GM04503 (cell line): ENCODE data around the gene OR56B4.
"Not testable (repeated sequence)": the region's sequence is repeated elsewhere in the genome, so short reads cannot be mapped to it uniquely, and the experiment has no call there.

Experiments used
- DNase-seq: peaks from one replicate; pipeline ENCODE4 v3.0.0-alpha.2; 2012; ENCODE audit warnings: low read depth

Gene OR56B4, protein sequence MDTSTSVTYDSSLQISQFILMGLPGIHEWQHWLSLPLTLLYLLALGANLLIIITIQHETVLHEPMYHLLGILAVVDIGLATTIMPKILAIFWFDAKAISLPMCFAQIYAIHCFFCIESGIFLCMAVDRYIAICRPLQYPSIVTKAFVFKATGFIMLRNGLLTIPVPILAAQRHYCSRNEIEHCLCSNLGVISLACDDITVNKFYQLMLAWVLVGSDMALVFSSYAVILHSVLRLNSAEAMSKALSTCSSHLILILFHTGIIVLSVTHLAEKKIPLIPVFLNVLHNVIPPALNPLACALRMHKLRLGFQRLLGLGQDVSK

DNA sequence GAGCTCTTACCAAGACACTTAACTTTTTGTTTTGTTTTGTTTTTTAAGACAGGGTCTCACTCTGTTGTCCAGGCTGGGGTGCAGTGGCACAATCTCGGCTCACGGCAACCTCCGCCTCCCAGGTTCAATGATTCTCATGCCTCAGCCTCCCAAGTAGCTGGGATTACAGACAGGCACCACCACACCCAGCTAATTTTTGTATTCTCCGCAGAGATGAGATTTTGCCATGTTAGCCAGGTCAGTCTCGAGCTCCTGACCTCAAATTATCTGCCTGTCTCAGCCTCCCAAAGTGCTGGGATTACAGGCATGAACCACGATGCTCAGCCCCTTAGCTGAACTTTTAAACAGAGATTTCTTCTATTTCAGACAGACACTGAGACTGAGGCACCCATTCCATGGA is at the start of gene OR56B4:
OR56B4 (plus strand) TSS at position 301 of the 400 bp plus-strand sequence; CDS start at position 396, 95 bp downstream.
- not testable (repeated sequence) for DNase-seq

DNA sequence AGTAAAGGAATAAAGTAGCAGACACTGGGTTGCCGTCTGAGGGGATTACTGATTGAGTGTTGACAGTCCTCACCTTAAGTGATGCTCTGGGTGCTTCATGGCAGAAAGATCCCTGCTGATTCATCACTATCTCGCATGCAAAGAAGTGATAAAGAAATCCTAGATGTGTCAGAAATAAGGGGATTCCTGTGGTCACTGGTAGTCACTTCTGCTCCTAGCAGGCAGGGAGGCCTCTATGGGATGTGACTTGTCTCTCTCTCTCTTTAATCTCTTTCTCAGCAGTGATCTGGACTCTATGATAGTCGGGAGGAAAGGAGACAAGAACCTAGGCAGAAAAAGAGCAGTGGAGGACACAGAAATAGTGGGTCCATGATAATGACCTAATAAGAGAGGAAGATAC is 46.0 kb upstream of the OR56B4 start:
- no peak for DNase-seq

DNA sequence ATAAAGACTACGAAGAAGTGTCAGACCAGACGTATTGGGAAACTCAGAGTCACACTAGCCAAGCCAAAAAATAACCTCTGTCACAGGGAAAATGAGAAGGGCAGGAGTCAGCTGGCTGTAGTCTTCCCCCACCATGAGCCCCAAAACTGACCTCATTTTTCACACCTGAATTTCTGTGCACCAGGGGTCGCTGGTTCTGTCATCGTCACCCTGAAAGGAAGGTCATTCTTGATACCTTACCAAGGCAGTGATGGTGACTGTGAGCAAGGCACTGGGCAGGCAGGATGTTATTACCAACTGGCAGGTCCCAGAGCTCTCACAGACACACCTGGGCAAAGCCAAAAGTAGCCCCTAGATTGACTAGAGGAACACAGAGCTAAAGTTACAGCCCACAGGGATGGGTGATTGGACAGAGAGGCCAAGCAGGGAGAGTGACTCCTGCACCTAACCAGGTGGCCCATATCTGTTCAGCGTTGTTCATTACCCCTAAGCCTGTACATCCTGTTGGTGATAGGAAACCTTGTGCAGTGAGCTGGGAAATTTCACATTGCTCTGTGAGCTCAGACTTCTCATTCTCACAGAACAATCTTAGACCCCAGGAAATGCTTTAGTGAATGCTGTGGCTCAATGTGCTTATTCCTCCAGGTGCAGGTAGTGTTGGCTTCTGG is 44.7 kb upstream of the OR56B4 start:
- no peak for DNase-seq

DNA sequence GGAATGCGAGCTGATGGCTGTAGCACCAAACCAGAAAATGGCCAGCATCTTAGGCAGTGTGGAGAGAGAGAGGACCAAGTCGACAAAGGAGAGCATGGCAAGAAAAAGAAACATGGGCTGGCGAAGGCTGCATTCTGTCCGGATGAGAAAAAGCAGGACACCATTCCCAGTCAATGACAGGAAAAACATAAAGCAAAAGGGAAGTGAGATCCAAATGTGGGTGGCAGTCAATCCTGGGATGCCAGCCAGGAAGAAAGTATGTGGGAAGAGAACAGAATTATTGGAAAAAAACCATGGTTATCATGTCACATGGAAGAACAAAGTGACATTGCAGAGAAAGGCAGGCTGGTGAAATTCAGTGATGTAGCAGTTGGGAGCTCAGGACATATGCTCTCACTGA is 40.0 kb upstream of the OR56B4 start:
- DNase-seq, result no peak

DNA sequence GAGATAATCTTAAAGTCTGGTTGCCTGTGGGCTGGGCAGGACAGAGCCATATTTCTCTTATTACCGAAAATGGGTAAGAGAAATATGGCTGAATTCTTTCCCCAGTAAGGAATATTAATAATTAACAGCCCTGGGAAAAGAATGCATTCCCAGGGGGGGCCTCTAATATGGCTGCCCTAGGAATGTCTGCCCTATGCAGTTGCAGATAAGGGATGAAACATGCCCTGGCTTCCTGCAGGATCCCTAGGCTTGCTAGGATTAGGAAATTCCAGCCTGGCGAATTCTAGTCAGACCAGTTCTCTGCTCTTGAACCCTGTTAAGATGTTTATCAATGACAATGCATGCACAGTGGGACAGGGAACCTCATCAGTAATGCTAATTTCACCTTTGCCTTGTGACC is 31.0 kb upstream of the OR56B4 start:
- not testable (repeated sequence) for DNase-seq

DNA sequence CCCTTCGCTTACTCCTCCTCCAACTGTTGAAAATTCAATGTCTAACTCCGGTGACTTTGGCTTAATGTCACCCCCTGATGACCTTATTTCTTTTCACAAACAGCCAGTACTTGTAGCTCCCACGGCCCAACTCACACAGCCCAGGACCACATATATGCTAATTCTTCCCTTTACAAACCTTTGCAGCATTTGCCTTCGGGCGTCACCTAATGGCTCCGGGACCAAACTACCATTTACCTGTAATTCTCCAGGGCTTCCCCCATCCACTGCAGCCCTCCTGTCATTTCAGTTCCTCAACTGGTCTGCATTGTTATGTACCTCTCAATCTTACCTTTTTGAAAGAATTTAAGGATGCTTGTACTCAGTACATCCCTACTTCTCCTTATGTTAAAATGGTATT is 29.8 kb upstream of the OR56B4 start:
- DNase-seq, result no peak

DNA sequence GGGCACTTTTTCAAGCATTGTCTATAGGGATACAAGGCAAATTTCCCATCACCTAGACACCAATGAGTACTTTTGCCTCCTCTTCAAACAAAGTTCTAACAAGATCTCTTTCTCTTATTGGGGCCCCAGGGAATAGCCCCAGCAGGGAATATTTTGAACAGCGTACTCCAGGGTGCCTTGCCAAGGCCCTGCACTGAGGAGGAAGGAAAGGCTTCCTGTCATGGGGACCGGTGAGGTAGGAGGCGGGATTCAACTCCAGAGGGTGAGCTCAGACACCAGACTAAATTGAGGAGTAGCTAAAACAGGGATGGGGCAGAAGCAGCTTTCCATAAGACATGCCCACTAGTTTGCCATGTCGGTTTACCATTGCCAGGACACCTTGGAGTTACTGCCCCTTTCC is 28.0 kb upstream of the OR56B4 start:
- DNase-seq, result no peak

DNA sequence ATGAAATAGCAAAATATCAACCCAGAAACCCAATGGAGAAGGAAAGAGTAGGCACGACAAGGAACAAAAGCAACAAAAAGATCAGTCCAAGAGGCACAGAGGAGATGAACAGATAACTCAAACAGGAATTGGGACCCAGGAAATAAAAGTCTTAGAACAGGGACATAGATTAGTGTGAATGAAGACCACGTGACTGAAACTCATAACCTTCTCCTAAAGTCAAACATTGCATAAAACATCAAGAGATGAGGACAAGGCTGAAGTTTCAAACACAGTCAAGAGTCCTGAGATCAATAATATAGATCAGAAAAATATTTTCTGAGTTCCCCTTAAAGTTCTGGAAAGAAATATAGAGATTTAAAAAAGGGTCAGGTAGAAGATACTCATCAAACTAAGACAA is 24.4 kb upstream of the OR56B4 start:
- DNase-seq, result no peak

DNA sequence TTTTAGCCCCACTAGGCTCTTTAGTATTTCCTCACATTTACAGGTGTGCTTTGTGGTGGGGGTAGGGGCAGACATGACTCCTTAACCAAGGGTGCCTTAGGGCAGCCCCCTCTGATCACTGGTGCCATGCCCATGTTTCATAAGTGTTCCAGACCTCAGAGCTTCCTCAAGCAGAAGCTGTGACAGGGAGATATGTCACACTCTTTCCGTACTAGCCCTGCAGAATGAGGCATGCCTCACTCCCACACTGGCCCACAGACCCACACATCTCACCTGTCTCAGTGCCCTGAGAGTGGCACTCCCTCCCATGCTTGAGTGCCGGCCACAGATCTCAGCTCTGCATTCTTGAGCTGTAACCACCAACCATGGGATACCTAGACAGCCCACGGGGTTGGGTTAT is 22.9 kb upstream of the OR56B4 start:
- no peak for DNase-seq

DNA sequence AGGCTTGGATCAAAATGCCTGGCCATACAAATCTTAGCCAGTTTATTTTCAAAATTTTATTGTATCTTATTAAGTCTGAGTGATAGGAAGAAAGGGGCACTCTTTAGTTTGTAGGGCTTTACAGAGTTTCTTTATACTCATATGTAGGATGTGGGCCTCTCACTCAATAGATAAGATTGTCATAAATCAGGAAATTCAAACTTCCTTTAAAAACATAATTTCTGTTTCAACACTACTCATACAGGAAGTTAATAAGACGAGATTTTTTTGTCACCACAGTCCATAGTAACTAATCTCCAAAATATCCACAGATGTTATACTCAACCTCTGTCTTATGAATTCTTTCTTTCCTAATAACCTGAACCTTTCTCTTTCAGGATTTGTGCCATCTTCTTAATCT is 13.3 kb upstream of the OR56B4 start:
- no peak for DNase-seq

DNA sequence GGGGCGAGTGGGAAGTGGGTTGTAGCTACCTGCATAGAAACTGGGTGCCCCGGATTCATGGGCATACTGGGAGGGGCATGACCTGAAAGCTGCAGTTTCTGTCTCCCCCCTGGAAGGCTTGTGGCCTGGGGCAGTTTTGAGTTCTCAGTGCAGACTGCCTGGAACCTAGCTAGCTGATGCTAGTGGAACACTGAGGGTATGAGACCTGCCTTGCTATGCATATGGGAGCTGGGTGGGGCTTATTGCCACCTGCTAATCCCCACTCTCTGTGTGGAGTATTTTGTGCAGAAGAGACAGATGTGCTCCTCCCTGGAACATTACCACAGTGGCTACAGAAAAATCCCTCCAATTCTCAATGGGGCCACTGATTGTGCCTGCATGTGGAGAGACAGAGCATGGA is 11.7 kb upstream of the OR56B4 start:
- DNase-seq, result no peak

DNA sequence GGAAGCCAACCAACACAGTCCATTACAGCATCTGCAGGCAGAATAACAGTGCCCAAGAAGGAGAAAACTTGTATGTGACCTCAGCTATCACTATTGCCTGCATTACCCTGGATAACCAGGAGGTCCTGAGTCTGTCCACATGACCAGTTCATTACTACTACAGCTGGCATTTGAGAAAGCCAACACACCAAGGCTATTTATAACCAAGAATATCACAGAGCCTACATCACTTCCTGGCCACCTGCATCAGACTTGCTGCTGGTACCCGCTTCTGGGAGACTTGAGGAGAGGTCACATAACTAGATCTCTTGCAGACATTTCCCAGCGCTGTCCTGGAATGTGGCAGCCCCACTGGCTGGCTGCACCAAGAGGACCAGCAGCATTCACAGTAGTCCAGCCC is 11.1 kb upstream of the OR56B4 start:
- no peak for DNase-seq

DNA sequence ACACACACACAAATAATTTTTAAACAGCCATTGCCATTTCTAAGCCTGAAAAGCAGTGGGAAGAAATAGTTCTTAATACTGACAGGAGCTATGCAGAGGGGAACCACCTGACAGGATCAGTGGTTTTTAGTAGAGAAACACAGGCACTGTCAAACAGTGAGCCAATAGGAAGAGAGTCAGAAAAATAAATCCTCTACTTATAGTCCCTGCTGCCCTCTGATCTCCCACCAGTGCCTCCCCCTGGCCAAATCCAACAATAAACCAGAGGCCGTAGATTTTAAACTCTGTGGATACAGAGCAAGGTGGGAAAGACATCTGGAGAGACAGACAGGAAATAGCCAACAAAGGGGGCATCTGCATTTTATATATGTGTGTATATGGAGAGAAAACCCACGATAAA is 7.9 kb upstream of the OR56B4 start:
- DNase-seq, result no peak

DNA sequence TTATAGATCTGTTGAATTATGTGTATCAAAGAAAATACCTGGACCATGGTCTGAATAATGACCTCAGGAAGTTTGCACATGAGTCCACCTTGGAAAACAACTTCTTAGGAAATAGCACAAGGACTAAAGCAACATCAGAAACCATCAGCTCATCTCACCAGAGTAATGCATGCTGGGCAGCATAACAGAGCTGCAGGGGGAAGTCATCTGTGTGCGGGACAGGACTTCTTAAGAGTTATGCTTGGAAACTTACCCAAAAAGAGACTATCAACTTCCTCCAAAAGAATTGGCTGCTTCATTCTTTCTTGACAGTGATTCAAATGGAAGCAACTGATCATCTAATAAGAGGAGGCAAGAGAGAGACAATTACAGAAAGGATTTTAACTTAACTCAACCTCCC is 2.5 kb downstream of the OR56B4 start:
- no peak for DNase-seq

DNA sequence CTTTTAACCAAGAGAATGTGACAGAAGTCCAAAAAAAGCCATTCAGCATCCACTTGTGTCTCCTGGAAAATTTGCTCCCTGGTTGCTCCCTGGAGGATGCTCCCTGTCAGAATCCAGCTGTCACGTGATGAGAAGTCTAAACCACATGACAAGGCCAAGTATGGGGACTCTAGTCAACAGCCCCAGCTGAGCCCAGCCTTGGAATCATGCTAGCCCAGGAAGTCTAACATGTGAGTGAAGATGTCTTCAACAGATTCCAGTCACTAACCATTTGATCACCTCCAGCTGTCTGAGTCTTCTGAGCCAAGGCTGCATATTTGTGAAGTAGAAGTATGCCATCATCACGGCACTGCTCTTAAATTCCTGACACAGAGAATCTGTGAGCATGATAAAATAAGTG is 4.2 kb downstream of the OR56B4 start:
- no peak for DNase-seq

DNA sequence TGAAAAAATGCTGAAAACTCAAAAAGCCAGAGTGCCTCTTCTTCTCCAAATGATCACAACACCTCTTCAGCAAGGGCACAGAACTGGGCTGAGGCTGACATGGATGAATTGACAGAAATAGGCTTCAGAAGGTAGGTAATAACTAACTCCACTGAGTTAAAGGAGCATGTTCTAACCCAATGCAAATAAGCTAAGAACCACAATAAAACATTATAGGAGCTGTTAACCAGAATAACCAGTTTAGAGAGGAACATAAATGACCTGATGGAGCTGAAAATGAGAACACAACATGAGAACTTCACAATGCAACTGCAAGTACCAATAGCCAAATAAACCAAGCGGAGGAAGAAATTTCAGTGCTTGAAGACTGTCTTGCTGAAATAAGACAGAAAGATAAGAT is 9.2 kb downstream of the OR56B4 start:
- DNase-seq, result no peak

DNA sequence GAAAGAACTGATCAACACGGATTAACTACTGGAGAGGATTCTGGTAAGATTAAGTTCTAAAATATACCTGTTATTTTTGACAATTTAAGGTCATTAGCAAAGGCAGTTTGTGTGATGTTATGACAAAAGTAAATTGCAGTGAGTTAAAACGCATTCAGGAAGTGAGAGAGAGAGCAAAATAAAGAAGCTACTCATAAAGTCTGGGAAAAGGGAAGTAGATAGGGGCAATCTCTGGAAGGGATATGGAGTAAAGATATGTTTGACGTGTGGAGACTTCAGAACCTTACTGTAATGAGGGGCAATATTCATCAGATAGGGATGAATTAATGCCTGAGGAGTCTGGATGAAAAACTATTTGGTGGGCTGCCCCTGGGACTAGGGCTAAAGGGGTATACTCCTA is 16.8 kb downstream of the OR56B4 start:
- no peak for DNase-seq

DNA sequence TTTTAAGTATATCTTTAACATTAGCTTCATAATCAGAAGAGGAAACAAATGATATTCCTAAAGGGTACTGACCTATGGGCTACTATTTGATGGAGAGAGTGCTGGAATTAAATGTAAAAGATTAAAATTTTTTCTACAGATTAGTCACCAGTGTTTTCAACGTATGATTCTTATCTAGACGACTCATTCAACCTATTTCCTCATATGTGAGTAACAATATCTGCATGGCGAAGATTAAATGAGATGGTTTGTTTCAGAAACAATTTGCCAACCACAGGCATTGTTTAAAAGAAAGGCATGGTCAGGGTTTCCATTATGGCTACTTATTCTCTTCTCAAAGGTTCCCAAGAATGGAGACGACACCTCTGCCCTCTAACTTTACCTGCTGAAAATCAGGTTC is 20.4 kb downstream of the OR56B4 start:
- DNase-seq, result no peak

DNA sequence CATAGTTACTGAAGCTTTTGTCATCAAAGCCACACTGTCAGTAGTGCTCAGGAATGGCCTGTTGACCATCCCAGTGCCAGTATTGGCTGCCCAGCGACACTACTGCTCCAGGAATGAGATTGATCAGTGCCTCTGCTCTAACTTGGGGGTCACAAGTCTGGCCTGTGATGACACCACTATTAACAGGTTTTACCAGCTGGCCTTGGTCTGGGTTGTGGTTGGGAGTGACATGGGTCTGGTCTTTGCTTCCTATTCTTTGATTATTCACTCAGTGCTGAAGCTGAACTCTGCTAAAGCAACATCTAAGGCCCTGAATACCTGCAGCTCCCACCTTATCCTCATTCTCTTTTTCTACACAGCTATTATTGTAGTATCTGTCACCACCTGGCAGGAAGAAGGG is 21.5 kb downstream of the OR56B4 start:
- no peak for DNase-seq

DNA sequence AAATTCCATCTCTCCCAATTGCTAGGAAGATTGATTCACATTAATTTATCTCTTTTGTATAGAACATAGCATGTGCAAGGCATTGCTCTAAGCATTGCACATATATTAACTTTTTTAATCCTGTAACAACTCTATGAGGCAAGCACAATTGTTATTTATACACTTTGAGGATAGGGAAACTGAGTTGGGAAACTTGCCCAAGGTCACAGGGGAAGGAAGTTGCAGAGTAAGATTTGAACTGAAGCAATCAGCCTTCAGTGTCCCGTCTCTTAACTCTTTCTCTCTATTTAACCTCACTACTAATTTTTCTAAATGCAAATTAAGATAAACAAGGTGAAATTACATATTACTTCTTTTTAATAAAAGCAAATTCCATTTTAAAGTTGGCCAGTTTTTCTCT is 22.2 kb downstream of the OR56B4 start:
- DNase-seq, result no peak

DNA sequence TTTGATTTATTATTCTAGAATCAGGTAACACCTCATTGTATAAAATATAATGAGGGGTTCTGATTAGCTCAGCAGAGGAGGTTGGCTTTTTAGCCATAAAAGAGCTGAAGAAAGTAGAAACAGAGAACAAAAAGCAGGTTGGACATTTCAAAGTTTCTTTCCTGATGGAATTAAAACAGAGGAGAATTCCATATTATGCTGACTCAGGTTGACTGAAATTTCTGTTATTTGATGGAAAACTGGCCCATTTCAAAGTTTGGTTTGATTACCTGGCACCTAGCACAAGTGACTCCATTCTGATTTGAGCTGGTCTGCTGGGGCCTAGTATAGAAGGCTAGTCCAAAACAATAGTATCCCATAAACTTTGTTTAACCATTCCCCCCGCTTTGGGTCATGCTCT is 24.9 kb downstream of the OR56B4 start:
- no peak for DNase-seq

DNA sequence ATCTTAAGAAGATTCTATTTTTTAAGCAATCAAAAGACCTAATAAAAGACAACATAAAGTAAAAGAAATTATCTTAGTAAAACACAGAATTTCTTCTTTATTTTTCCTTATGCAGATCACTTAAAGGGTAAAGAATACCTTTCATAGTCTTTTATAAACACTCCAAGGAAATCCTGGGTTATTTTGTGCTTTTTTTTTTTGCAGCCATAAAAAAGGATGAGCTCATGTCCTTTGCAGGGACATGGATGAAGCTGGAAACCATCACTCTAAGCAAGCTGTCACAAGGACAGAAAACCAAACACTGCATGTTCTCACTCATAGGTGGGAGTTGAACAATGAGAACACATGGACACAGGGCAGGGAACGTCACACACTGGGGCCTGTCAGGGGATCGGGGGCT is 28.5 kb downstream of the OR56B4 start:
- DNase-seq, result not testable (repeated sequence)

DNA sequence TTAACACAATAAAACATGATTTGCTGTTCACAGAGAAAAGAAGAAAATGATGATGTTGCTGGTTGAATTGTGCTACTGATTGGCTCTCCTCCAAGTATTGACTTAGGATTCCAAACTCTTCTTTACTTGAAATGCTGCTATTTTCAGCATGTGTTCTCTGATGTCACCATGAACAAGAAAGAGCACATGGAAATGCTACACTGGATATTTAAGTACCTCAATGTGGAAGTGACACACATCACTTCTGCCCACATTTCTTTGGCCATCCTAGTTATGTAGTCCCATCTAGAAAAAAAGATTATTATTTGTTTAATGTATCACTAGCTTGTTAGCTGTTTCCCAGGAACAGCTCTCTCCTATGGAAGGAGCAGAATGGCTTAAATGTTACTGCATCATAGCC is 35.5 kb downstream of the OR56B4 start:
- DNase-seq, result no peak

DNA sequence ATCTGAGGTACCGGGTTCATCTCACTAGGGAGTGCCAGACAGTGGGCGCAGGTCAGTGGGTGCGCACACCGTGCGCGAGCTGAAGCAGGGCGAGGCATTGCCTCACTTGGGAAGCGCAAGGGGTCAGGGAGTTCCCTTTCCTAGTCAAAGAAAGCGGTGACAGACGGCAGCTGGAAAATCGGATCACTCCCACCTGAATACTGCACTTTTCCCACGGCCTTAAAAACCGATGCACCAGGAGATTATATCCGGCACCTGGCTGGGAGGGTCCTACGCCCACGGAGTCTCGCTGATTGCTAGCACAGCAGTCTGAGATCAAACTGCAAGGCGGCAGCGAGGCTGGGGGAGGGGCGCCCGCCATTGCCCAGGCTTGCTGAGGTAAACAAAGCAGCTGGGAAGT is 36.3 kb downstream of the OR56B4 start:
- not testable (repeated sequence) for DNase-seq
